HG03045 (cell line): ENCODE data around the gene SLC9A3.

Experiments used
- ATAC-seq: cut with Tn5 transposase; IDR thresholded peaks from one replicate; pipeline ENCODE4 v1.9.1; 2021; ENCODE audit warnings: mild to moderate bottlenecking, moderate library complexity; ENCODE audit not compliant: unreplicated experiment

The SLC9A3 gene

DNA sequence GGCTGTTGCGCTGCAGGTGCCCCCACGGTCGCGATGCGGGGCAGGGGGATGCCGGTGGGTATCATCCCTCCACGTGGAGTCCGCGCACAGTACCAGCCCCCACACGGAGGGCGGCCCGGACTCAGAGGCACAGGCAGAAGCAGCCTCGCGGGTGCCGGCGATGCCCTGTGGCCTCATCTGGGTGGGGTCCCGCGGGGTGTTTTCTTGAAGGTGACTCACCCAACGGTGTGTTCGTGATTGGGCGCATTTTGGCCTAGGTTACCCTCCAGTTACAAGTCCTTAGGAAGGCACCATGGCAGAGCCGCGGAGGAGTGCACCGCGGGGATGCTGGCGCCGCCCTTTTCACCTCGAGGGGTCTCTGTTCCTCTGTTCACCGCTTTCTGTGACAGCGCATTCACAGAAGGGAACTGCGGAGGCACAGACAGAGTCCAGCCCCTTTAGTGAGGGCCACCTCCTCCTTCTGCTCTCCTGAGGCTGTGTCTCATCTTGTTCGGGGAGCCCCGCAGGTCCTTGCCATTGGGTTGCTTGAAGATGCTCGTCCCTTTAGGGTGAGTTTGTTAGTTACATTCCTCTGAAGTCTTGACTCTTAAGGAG is 102.9 kb downstream of the SLC9A3 start:
- ATAC-seq: no peak

DNA sequence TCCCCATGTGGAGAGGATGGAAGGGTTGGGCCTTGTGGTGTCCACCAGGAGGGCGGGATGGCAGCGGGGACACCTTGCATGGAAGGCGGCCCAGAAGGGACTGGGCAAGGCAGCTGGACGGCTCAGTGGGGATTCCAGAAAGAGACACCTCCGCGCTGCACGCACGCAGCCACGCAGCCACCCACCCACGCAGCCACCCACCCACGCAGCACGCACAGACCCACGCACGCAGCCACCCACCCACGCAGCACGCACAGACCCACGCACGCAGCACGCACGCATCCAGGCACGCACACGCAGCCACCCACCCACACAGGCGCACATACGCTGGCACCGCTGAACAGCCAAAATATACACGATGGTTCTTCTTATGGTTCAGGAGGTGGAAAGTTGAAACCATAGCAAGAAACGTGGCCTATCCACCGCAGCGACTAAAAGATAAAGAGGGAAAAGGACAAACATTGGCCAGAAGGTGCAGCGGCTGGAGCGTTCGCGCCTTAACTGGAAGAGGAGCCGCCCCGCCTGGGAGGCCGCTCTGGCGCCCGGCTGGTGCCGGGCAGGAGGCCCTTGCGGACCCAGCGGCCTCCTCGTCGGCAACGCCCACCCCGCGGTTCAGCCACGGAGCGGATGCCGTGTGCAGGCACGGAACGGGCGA is 103.5 kb downstream of the SLC9A3 start:
- no peak for ATAC-seq
